GM19025 (cell line): Measurements from ENCODE around the gene FAXDC2.

Experiments used
- ATAC-seq: cut with Tn5 transposase; IDR thresholded peaks from one replicate; pipeline ENCODE4 v1.9.1; 2021; ENCODE audit warnings: mild to moderate bottlenecking, low read depth, moderate library complexity; ENCODE audit not compliant: unreplicated experiment

FAXDC2 gene

DNA sequence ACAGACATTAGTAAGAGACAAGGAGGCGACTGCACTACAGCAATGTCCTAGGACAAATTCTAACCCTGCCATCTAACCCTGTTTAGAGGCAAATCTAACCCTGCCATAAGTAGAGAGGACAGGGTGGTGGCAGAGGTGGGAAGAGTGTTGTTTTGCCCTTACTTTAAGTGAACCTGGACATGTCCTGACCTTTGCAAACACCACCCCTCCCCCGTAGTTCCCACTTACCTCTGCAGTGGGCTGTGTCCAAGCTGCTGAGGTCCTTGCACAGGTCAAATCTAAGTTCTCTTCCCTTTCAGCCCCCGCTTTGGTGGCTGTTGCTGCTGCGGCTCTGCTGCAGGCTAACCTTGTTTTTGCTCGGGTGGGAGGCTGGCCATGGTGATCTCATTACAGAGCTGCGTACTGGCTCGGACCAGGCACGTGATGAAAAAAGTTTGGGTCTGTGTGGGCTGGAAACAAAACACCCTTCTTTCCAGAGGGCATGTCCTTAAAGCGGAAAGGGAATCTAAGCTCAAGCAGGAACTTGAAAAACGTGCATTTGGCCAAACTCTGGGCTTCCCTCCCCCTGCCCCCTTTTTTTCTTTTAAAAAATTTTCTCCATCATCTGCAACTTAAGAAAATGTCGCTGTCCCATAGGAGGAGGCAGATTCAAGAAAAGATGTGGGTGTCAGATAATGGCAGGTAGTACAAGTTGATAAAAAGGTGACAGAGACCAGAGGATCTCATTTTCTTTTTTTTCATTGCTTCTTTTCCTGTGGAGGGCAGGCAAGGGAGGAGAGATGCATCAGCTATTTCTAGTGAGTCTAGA, at the start of gene FAXDC2:
Gene FAXDC2 (minus strand): TSS at position 349 of the 808 bp plus-strand sequence. CDS start 12,425 bp downstream, outside the sequence.
- no peak for ATAC-seq

GRCh38 chr5:154900066-154900465, 49.7 kb upstream of the FAXDC2 start:
- ATAC-seq: no peak

DNA sequence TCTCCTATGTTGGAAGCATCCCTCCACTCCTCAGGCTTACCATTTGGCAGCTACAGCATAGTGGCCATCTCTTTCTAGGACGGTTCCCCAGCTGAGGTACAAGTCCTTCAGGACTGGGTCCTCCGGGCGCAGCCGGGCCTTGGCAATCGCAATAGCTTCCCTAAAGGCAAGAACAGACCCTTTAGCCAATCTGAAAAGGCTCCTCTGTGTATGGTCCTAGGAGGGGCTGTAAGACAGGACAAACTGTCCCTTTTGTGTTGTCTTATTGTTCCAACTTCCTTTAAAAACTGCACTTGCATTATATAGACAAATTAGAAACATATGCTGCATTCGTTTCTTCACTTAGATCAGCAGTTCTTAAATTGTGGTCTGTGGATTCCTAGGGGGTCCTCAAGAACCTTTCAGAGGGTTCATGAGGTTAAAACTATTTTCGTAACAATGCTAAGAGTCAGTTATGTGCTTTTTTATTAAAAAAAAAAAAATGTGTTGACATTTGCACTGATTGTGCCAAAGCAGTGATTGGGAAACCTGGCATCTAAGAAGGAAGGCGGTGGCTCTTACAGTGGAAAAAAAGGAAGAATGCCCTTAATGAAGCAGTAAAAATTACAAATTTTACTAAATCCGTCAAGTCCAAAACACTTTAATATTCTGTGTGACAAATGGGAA, 48.9 kb upstream of the FAXDC2 start:
- no peak for ATAC-seq

DNA sequence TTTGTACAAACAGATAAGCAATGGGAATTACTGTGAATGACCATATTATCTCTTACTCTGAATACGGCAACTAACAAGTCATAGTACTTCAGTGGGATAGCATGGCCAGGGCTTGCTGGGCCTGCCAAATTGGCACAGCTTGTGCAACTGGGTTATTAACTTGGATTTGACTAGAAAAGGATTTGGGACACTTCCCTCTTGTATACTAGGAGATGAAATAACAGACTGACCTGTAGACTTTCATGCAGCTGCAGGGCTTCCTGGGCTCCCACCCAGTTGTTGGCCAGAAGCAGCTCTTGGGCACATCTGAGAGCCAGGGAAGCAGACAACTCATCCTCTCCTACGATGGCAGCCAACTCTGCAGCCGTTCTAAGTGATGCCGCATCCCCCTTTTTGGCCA, 47.8 kb upstream of the FAXDC2 start:
- ATAC-seq: no peak

DNA sequence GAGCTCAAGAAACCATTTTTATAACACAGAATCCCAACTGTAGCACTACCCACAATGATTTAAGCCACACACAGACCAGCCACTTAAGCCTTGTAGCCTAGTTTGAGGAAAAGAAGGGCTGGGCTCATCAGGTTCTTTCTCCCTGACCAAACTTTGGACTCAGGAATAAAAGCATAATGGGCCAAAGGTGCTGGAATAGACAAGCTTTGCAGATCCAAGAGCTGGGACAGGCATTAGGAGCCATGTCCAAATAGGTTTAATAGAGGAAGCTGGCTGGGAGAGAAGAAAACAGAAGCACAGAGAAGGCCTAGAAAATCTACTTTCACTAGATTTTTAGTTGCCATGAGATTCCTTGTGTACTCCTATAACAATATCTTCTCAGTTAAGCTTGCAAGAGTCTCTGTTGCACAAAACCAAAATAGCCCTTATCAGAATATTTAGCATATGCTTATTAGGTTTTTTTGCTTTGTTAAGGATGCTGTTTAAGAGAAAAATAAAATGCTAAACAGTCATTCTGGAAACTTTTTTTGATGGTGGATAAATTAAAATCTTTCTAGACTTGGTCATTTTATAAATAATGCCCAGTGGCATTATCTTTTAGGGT, 46.3 kb upstream of the FAXDC2 start:
- ATAC-seq: no peak

- ATAC-seq: no peak
Measured at GRCh38 chr5:154895606-154896561, 45.5 kb upstream of the FAXDC2 start.

- ATAC-seq: no peak
Measured at GRCh38 chr5:154893381-154893780, 43.0 kb upstream of the FAXDC2 start.

GRCh38 chr5:154892369-154892771, 42.0 kb upstream of the FAXDC2 start:
- ATAC-seq: no peak

DNA sequence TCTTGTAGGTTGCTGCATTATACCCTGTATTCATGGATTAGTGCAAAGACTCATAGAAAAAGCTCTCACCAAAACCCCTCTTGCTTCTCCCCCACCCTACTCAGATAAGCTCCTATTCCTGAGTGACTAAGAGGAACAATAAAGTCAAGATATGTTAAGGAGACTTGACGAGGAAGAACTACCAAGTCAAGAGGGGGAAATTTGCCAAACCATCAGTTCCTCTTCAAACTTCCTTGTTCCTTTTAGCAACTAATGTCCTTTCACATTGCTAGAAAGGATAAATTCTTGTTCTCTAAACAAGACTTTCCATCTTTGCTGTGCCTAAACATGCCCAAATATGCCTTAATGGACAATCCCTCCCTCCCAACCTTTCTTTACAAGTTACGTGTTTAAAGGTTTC, 35.0 kb upstream of the FAXDC2 start:
- no peak for ATAC-seq

- no peak for ATAC-seq
Measured at GRCh38 chr5:154884424-154884823, 34.0 kb upstream of the FAXDC2 start.

DNA sequence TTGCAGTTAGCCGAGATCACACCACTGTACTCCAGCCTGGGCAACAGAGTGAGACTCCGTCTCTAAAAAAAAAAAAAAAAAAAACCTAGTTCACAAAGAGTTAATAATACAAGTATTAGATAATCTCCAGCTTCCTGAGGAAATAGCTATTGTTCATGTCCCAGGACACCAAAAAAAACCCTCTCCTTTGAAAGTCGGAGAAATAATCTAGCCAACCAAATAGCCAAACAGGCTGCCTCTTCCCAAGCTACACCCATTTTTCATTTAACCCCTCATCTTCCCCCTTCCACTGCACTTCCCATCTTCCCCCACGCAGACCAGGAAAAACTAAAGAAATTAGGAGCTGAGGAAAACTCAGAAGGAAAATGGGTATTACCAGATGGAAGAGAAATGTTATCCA, 31.6 kb upstream of the FAXDC2 start:
- ATAC-seq: no peak

DNA sequence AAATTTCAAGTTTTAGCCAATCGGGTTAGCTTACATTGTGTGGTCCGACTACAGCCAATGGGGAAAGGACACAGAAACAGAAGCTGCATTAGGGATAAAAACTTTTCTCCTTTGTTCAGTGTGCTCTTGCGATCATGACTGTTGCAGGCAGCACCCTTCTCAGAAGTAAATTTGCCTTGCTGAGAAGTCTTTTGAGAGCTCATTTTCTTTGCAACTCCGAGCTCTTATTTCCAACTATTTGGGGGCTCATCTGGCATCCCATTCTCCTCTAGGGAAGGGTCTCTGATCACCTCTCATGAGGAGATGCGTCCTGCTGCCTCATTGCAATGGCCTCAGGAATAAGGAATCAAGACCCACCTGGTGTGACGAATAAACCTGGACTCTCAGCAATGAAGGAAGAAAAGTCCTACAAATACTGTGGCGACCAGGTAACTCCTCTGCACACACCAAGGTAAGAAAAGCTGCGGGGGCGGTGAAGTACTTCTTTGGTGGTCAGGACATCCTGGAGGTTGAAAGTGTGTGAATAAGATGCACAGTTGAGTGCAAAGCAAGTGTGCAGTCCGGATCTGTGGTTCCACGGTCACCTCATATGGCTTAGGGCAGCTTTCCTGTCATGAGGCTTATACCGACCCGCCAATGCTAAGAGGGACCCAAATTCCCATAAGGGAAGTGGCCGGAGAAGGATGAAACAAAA, 28.4 kb upstream of the FAXDC2 start:
- ATAC-seq: no peak

DNA sequence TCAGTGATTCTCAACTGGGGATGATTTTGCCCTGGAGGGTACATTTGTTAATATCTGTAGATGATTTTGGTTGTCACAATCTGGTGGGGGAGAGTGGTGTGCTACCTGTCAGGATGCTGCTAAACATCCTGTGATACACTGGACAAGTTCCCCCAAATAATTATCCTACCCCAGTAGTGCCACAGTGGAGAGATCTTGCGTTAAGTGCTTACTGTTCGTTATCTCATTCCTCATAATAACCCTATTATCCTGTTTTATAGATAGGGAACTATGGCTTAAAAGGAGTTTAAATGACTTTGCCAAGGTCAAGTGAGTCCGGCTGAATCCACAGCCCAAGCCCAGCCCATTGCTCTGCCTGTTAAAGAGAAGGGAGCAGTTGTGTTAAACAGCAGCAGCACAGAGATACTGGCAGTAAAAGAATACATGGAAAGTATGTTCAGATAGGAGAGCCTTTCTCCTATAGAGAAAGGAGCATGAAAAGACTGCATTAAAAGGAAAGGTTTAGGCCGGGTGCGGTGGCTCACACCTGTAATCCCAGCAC, 23.5 kb upstream of the FAXDC2 start:
- ATAC-seq: no peak

GRCh38 chr5:154871734-154872133, 21.3 kb upstream of the FAXDC2 start:
- no peak for ATAC-seq

DNA sequence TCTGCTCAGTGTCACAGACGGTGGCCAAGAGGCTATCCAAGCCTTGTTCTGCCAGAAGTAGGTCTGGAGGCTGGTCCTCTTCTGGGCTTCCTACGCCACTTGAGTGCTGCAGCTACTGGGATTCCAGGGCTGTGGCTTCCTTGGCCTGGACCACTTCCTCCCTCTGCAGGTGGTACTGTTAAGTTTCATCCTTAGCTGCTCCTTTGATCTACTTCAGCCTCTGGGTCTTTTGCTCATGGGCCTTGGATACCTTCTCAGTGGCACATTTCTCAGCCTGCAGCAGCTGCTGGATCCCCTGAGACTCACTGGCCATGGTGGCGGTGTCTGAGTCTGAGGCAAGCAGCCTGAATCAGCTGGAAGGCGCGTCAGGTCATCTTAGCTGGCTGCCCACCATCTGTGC, 18.3 kb upstream of the FAXDC2 start:
- no peak for ATAC-seq

- ATAC-seq: no peak
Measured at GRCh38 chr5:154866841-154867240, 16.4 kb upstream of the FAXDC2 start.

DNA sequence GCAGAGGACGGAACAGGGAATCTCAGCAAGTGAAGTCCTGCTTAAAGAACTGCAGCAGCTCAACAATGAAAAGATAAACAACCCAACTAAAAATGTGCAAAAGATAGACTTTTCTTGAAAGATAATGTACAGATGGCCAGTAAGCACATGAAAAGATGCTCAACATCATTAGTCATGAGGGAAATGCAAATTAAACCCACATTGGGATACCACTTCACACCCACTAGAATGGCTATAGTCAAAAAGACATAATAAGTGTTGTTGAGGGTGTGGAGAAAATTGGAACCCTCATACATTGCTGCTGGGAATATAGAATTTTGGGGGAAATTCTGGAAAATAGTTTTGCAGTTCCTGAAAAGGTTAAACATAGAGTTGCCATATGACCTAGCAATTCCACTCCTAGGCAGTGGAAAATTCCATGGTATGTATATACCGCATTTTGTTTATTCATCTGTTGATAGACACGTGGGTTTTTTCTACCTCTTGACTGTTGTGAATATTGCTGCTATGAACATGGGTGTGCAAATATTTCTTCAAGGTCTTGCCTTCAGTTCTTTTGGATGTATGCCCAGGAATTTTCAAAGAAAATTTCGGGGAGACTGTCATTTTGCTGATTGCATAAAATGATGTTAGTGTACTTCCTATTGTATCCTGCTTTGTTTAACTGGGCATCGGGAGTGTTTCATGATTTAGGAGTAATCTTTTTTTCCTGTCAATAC, 15.2 kb upstream of the FAXDC2 start:
- ATAC-seq: no peak

DNA sequence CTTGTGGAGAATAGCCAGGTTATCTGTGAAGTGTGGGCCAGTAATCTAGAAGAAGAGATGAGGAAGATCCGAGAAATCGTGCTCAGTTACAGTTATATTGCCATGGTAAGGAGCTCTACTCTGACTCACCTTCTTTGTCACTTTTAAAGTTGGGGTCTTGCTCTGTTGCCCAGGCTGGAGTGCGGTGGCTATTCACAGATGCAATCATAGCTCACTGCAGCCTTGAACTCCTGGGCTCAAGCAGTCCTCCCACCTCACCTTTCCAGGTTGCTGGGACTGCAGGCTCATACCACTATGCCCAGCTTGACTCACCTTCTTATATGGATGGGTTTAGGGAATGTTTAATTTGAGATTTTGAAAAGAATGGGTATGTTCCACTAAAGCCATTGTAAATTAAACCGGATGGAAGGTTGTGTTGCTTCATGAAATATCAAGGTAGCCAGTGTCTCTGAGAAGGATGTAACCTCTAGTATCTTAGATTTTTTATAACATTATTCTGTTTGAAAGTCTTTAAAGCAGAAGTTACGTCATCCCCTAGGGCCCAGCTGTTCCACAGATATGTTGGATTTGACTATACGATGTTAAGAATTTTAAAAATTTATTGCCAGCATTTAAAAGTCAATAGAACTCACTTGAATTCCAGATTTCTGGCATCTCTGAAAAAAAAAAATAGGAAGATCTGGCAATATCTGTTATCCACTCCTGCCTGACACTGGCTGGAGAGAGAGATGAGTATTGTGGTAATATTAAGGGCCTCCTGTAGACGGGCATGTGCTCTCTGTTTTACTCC, 13.1 kb upstream of the FAXDC2 start:
- ATAC-seq: no peak
